ENCODE measurements around the gene ZFP1.
"Not testable (repeated sequence)": the region's sequence is repeated elsewhere in the genome, so short reads cannot be mapped to it uniquely, and the experiment has no call there.

ZFP1 gene

GRCh38 chr16:75127713-75128415 lies 20.5 kb upstream of the ZFP1 start:
- Mint-ChIP-seq H3K27ac (no peak overlapping the region), H3K9me3 (no peaks in the 10 kb centered on the region), H3K27me3 (peaks cover 2% of the 10 kb centered on the region), H3K4me3 (no peak overlapping the region), H3K4me1 (peaks cover 13% of the 10 kb centered on the region), H3K36me3 (no peaks in the 10 kb centered on the region)

- not testable (repeated sequence) for H3K27ac Mint-ChIP-seq, H3K9me3 Mint-ChIP-seq, H3K36me3 Mint-ChIP-seq, H3K4me3 Mint-ChIP-seq, H3K27me3 Mint-ChIP-seq
- peaks cover 13% of the 10 kb centered on the region for H3K4me1 Mint-ChIP-seq
These were observed 18.7 kb upstream of the ZFP1 start for GRCh38 chr16:75129421-75130149.

DNA sequence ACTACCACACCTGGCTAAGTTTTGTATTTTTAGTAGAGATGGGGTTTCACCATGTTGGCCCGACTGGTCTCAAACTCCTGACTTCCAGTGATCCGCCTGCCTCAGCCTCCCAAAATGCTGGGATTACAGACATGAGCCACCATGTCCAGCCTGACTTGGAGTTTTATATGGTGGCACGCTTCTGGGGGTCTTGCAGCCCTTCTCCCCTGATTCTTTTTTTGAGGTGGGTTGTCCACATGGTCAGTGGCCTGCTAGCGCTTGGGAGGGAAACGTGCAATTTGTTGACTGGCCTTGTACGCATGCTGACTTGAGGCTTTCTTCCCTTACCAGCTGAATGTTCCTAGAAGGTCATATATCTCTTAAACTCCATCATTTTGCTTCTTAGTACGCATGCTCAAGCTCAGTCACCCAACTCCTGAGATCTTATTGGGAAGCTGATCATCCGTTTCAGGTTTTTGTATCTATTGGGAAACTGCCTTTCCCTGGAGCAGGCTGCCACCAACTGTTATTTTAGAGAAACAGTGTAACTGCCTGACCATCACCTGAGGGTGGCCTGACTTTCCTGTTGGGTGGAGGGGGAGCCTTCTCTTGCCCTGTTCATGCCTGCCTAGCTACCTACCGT lies 18.1 kb upstream of the ZFP1 start:
- no peak overlapping the region for H3K27ac Mint-ChIP-seq
- H3K36me3 Mint-ChIP-seq = no peaks in the 10 kb centered on the region
- H3K4me3 Mint-ChIP-seq = no peak overlapping the region

GRCh38 chr16:75131081-75131480 lies 17.2 kb upstream of the ZFP1 start:
- no peaks in the 10 kb centered on the region for H3K36me3 Mint-ChIP-seq
- peaks cover 13% of the 10 kb centered on the region for H3K4me1 Mint-ChIP-seq
- H3K27ac Mint-ChIP-seq = peak overlapping the region; percentile 9
- H3K9me3 Mint-ChIP-seq = no peaks in the 10 kb centered on the region
- H3K4me3 Mint-ChIP-seq = no peak overlapping the region
- peaks cover 2% of the 10 kb centered on the region for H3K27me3 Mint-ChIP-seq

More for the DNA sequence above, 18.1 kb upstream of the ZFP1 start:
- peaks cover 13% of the 10 kb centered on the region for H3K4me1 Mint-ChIP-seq
- peaks cover 2% of the 10 kb centered on the region for H3K27me3 Mint-ChIP-seq
- no peaks in the 10 kb centered on the region for H3K9me3 Mint-ChIP-seq

GRCh38 chr16:75138233-75138632 lies 10.1 kb upstream of the ZFP1 start:
- Mint-ChIP-seq H3K9me3 (no peaks in the 10 kb centered on the region), H3K4me1 (peaks cover 9% of the 10 kb centered on the region), H3K27me3 (peaks cover 4% of the 10 kb centered on the region), H3K27ac (no peak overlapping the region), H3K4me3 (no peak overlapping the region), H3K36me3 (no peaks in the 10 kb centered on the region)

DNA sequence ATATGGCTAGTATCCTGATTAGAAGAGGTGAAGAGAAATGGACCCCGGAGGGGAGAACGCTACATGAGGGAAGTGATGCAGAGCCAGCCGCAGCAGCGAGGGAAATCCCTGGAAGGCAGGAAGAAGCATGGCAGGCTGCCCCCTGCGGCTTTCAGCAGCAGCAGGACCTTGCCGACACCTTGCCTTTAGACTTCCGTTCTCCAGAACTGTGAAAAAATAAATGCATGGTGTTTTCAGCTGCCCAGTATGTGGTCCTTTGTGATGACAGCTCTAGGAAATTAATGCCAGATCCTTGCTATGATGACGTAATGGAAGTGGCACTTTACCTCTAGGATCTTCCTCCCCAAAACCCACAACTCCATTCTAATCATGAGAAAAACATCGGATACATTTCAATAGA lies 9.7 kb upstream of the ZFP1 start:
- Mint-ChIP-seq H3K9me3 (no peaks in the 10 kb centered on the region), H3K4me3 (no peak overlapping the region), H3K4me1 (peaks cover 9% of the 10 kb centered on the region), H3K27ac (no peak overlapping the region), H3K36me3 (no peaks in the 10 kb centered on the region), H3K27me3 (peaks cover 4% of the 10 kb centered on the region)

- Mint-ChIP-seq H3K27ac (no peak overlapping the region), H3K4me3 (no peak overlapping the region), H3K9me3 (no peaks in the 10 kb centered on the region), H3K4me1 (peaks cover 9% of the 10 kb centered on the region), H3K36me3 (no peaks in the 10 kb centered on the region), H3K27me3 (peaks cover 4% of the 10 kb centered on the region)
These were observed 8.8 kb upstream of the ZFP1 start for GRCh38 chr16:75139498-75139897.

GRCh38 chr16:75143941-75144340 lies 4.4 kb upstream of the ZFP1 start:
- Mint-ChIP-seq H3K36me3 (no peaks in the 10 kb centered on the region), H3K4me1 (peaks cover 6% of the 10 kb centered on the region)

DNA sequence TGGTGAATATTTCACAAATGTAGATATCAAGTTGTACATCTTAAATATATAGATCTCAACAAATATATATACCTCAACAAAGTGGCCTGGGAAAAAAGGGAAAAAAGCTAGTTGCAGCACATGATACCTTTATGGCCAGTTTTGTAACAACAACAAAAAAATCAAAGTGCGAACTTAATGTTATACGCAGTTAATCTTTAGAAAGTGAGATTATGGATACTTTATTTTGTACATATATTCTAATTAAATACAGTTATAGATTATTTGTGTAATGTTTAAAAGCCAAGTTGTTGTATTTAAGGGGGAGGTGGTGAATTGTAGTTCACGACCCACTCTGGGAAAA lies 385 bp upstream of the ZFP1 start:
- Mint-ChIP-seq H3K27ac (no peak overlapping the region), H3K4me1 (peaks cover 39% of the 10 kb centered on the region), H3K4me3 (peak overlapping the region; percentile 66)

More at GRCh38 chr16:75143941-75144340, 4.4 kb upstream of the ZFP1 start:
- Mint-ChIP-seq H3K9me3 (no peaks in the 10 kb centered on the region), H3K27ac (no peak overlapping the region), H3K4me3 (no peak overlapping the region), H3K27me3 (no peaks in the 10 kb centered on the region)

DNA sequence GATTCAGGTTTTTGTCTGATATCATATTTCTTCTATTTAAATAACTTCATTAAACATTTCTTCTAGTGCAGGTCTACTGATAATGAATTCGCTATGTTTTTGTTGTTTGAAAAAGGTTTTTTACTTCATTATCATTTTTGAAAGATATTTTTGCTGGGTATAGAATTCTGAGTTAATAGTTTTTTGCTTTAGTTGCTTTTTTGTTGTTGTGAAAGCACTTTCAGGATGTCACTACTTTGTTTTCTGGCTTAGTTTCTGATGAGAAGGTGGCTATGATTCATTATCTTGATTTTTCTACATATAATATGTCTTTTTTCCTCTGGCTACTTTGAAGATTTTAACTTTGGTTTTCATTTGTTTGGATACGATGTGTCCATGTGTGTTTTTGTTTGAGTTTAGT lies 3.5 kb downstream of the ZFP1 start:
- peaks cover 41% of the 10 kb centered on the region for H3K4me1 Mint-ChIP-seq
- H3K4me3 Mint-ChIP-seq = no peak overlapping the region
- no peaks in the 10 kb centered on the region for H3K27me3 Mint-ChIP-seq
- no peak overlapping the region for H3K27ac Mint-ChIP-seq
- peaks cover 11% of the 10 kb centered on the region for H3K9me3 Mint-ChIP-seq
- peaks cover 28% of the 10 kb centered on the region for H3K36me3 Mint-ChIP-seq

More for the DNA sequence above, 385 bp upstream of the ZFP1 start:
- Mint-ChIP-seq H3K27me3 (no peaks in the 10 kb centered on the region), H3K9me3 (peaks cover 10% of the 10 kb centered on the region), H3K36me3 (peaks cover 20% of the 10 kb centered on the region)

GRCh38 chr16:75152635-75153034 lies 4.3 kb downstream of the ZFP1 start:
- Mint-ChIP-seq H3K4me1 (peaks cover 38% of the 10 kb centered on the region), H3K9me3 (peaks cover 11% of the 10 kb centered on the region), H3K27ac (peak overlapping the region; percentile 33), H3K27me3 (no peaks in the 10 kb centered on the region), H3K36me3 (peaks cover 30% of the 10 kb centered on the region), H3K4me3 (no peak overlapping the region)

DNA sequence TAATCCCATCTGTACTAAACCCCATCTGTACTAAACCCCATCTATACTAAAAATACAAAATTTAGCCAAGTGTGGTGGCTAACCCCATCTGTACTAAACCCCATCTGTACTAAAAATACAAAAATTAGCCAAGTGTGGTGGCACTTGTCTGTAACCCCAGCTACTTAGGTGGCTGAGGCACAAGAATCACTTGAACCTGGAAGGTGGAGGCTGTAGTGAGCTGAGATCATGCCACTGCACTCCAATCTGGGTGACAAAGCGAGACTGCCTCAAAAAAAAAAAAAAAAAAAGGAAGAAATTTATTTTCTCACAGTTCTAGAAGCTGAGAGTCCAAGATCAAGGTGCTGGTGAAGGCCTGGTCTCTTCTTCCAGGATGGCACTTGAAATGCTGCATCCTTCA lies 12.1 kb downstream of the ZFP1 start:
- Mint-ChIP-seq H3K4me3 (no peak overlapping the region), H3K36me3 (peaks cover 38% of the 10 kb centered on the region), H3K4me1 (no peaks in the 10 kb centered on the region), H3K9me3 (no peaks in the 10 kb centered on the region), H3K27ac (no peak overlapping the region), H3K27me3 (no peaks in the 10 kb centered on the region)

GRCh38 chr16:75169899-75170405 lies 21.6 kb downstream of the ZFP1 start:
- Mint-ChIP-seq H3K27ac (no peak overlapping the region), H3K4me3 (no peak overlapping the region), H3K36me3 (peaks cover 67% of the 10 kb centered on the region), H3K4me1 (no peaks in the 10 kb centered on the region), H3K27me3 (no peaks in the 10 kb centered on the region), H3K9me3 (peaks cover 37% of the 10 kb centered on the region)

- Mint-ChIP-seq H3K36me3 (peaks cover 61% of the 10 kb centered on the region), H3K4me3 (no peak overlapping the region), H3K9me3 (peaks cover 44% of the 10 kb centered on the region), H3K4me1 (no peaks in the 10 kb centered on the region), H3K27ac (no peak overlapping the region), H3K27me3 (no peaks in the 10 kb centered on the region)
These were observed 24.3 kb downstream of the ZFP1 start for GRCh38 chr16:75172578-75172977.

- Mint-ChIP-seq H3K27me3 (no peaks in the 10 kb centered on the region), H3K36me3 (peaks cover 38% of the 10 kb centered on the region), H3K4me1 (no peaks in the 10 kb centered on the region), H3K27ac (no peak overlapping the region), H3K9me3 (peaks cover 39% of the 10 kb centered on the region), H3K4me3 (no peak overlapping the region)
These were observed 26.8 kb downstream of the ZFP1 start for GRCh38 chr16:75175074-75175473.

GRCh38 chr16:75176926-75177325 lies 28.6 kb downstream of the ZFP1 start:
- no peak overlapping the region for H3K27ac Mint-ChIP-seq
- H3K27me3 Mint-ChIP-seq = no peaks in the 10 kb centered on the region
- no peak overlapping the region for H3K4me3 Mint-ChIP-seq
- peaks cover 36% of the 10 kb centered on the region for H3K9me3 Mint-ChIP-seq
- H3K4me1 Mint-ChIP-seq = no peaks in the 10 kb centered on the region
- peaks cover 26% of the 10 kb centered on the region for H3K36me3 Mint-ChIP-seq

Measured in activated naive CD4-positive, alpha-beta T cell treated with anti-CD3 and anti-CD28 coated beads, Interleukin-2, amount 50 U/mL, for 24 hours (primary cell).